ENCODE results near the gene ANKHD1. TPM values are rescaled to one million over a fixed set of nuclear protein-coding genes. Genes with fewer than 3 reads are reported as not detected.

Gene ANKHD1
- total RNA-seq, 4 donors from 2014 or later = 51.3 to 93.6 (median 72.7) TPM

- DNase-seq (peak; percentile 59 to 80), ATAC-seq (peak; percentile 68 to 70)
- no peaks in the 10 kb centered on the region for H3K9me3 ChIP-seq
- intact Hi-C loops (cut with DNase I; ENCODE audit: low total_unique reads) = no loop called here
- H3K4me3 ChIP-seq = peak overlapping the region; percentile 0 to 35 (median 15)
- peaks cover 0 to 13% of the 10 kb centered on the region in 2 donors for H3K36me3 ChIP-seq
- peak in 1 of 2 donors; percentile 11 for TF ChIP-seq POLR2A (IDR thresholded peaks at IDR 0.05)
- TF ChIP-seq, protein P1, sequence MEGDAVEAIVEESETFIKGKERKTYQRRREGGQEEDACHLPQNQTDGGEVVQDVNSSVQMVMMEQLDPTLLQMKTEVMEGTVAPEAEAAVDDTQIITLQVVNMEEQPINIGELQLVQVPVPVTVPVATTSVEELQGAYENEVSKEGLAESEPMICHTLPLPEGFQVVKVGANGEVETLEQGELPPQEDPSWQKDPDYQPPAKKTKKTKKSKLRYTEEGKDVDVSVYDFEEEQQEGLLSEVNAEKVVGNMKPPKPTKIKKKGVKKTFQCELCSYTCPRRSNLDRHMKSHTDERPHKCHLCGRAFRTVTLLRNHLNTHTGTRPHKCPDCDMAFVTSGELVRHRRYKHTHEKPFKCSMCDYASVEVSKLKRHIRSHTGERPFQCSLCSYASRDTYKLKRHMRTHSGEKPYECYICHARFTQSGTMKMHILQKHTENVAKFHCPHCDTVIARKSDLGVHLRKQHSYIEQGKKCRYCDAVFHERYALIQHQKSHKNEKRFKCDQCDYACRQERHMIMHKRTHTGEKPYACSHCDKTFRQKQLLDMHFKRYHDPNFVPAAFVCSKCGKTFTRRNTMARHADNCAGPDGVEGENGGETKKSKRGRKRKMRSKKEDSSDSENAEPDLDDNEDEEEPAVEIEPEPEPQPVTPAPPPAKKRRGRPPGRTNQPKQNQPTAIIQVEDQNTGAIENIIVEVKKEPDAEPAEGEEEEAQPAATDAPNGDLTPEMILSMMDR (IDR thresholded peaks at IDR 0.05 in 4 of 5, conservative IDR thresholded peaks at IDR 0.05 in 1 of 5) = no peak
- in situ Hi-C loops (cut with MboI; ENCODE audit: low sequenced_read_pairs in 4 of 4) = loop anchor here in 2 of 4 donors (5.0 to 25.0 kb wide), 2 partner anchors 73 to 332 kb away; no protein-coding TSS in a partner anchor
- no peaks in the 10 kb centered on the region for H3K27me3 ChIP-seq
- peaks cover 71 to 77% of the 10 kb centered on the region in 2 donors for H3K4me1 ChIP-seq
- peak overlapping the region; percentile 97 to 99 (median 98) for H3K27ac ChIP-seq
Measured at GRCh38 chr5:140569197-140569596, 167.6 kb downstream of the ANKHD1 start.

GRCh38 chr5:140570058-140570457 is 168.4 kb downstream of the ANKHD1 start:
- Histone ChIP-seq H3K9me3 (no peaks in the 10 kb centered on the region), H3K36me3 (peaks cover 0 to 13% of the 10 kb centered on the region in 2 donors), H3K4me3 (no peak overlapping the region), H3K27ac (peak overlapping the region; percentile 97 to 99 (median 98)), H3K27me3 (no peaks in the 10 kb centered on the region), H3K4me1 (peaks cover 77 to 79% of the 10 kb centered on the region in 2 donors)
- in situ Hi-C loops (cut with MboI; ENCODE audit: low sequenced_read_pairs in 4 of 4) = loop anchor here in 1 of 4 donors (10.0 to 25.0 kb wide), 2 partner anchors 65 to 333 kb away; partner anchors contain the start of genes CD14 and TMCO6
- DNase-seq (peak in 1 of 2 donors; percentile 74), ATAC-seq (peak; percentile 23 to 31)
- TF ChIP-seq, protein P1 (IDR thresholded peaks at IDR 0.05 in 4 of 5, conservative IDR thresholded peaks at IDR 0.05 in 1 of 5) = no peak
- TF ChIP-seq POLR2A (IDR thresholded peaks at IDR 0.05) = no peak
- intact Hi-C loops (cut with DNase I; ENCODE audit: low total_unique reads) = loop anchor here (5.0 kb wide), 1 partner anchor 142 kb away; no protein-coding TSS in a partner anchor

DNA sequence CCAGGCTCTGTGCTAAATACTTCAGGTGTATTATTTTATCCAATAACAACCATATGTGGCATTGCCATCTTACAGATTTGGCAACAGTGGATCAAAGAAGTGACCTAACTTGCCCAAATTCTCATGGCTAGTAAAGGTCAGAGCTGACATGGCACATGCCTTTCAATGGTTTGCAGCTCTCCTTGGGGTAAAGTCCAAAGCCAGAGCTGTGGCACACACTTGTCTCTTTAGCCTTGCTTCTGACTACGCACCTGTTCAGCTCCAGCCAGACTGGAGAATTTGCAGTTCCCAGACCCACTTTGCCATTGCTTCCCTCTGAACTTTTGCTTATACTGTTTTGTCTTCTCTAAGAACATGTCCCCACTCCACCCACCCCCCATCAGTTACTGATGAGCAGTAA is 168.9 kb downstream of the ANKHD1 start:
- in situ Hi-C loops (cut with MboI; ENCODE audit: low sequenced_read_pairs in 4 of 4) = loop anchor here in 1 of 4 donors (10.0 to 25.0 kb wide), 2 partner anchors 64 to 333 kb away; partner anchors contain the start of genes CD14 and TMCO6
- DNase-seq (no peak), ATAC-seq (no peak)
- intact Hi-C loops (cut with DNase I; ENCODE audit: low total_unique reads) = loop anchor here (5.0 kb wide), 1 partner anchor 142 kb away; no protein-coding TSS in a partner anchor
- Histone ChIP-seq H3K27me3 (no peaks in the 10 kb centered on the region), H3K36me3 (peaks cover 0 to 13% of the 10 kb centered on the region in 2 donors), H3K4me1 (peaks cover 73 to 74% of the 10 kb centered on the region in 2 donors), H3K4me3 (no peak overlapping the region), H3K9me3 (no peaks in the 10 kb centered on the region), H3K27ac (peak overlapping the region; percentile 97 to 99 (median 98))
- no peak for TF ChIP-seq POLR2A (IDR thresholded peaks at IDR 0.05)
- TF ChIP-seq, protein P1 (IDR thresholded peaks at IDR 0.05 in 4 of 5, conservative IDR thresholded peaks at IDR 0.05 in 1 of 5) = no peak

- in situ Hi-C loops (cut with MboI; ENCODE audit: low sequenced_read_pairs in 4 of 4) (loop anchor here in 1 of 4 donors (10.0 to 25.0 kb wide), 2 partner anchors 64 to 334 kb away; partner anchors contain the start of genes CD14 and TMCO6), intact Hi-C loops (cut with DNase I; ENCODE audit: low total_unique reads) (loop anchor here (5.0 kb wide), 1 partner anchor 141 kb away; no protein-coding TSS in a partner anchor)
- Histone ChIP-seq H3K9me3 (no peaks in the 10 kb centered on the region), H3K4me1 (peaks cover 67 to 68% of the 10 kb centered on the region in 2 donors), H3K4me3 (no peak overlapping the region), H3K27ac (peak overlapping the region; percentile 97 to 99 (median 98)), H3K27me3 (no peaks in the 10 kb centered on the region), H3K36me3 (peaks cover 0 to 13% of the 10 kb centered on the region in 2 donors)
- ATAC-seq = no peak
- DNase-seq = no peak
- TF ChIP-seq POLR2A (IDR thresholded peaks at IDR 0.05) = no peak
- TF ChIP-seq, protein P1 (IDR thresholded peaks at IDR 0.05 in 4 of 5, conservative IDR thresholded peaks at IDR 0.05 in 1 of 5) = no peak
Measured at GRCh38 chr5:140571105-140571504, 169.5 kb downstream of the ANKHD1 start.

All from gastrocnemius medialis (tissue), 4 donors.